HPDE6-E6E7 (cell line): ENCODE data around the gene KIF16B.
"Not testable (repeated sequence)": the region's sequence is repeated elsewhere in the genome, so short reads cannot be mapped to it uniquely, and the experiment has no call there.

ENCODE experiments used
- DNase-seq: peaks from one replicate; pipeline ENCODE4 v3.0.0; 2011; ENCODE audit warnings: missing footprints; ENCODE audit errors: extremely low spot score

The KIF16B gene

DNA sequence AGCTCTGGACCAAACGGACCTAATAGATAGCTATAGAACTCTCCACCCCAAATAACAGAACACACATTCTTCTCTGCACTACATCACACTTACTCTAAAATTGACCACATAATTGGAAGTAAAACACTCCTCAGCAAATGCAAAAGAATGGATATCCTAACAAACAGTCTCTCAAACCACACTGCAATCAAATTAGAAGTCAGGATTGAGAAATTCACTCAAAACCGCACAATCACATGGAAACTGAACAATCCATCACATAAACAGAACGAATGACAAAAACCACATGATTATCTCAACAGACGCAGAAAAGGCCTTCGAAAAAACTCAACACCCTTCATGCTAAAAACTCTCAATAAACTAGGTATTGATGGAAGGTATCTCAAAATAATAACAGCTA is 50.6 kb downstream of the KIF16B start:
- not testable (repeated sequence) for DNase-seq

DNA sequence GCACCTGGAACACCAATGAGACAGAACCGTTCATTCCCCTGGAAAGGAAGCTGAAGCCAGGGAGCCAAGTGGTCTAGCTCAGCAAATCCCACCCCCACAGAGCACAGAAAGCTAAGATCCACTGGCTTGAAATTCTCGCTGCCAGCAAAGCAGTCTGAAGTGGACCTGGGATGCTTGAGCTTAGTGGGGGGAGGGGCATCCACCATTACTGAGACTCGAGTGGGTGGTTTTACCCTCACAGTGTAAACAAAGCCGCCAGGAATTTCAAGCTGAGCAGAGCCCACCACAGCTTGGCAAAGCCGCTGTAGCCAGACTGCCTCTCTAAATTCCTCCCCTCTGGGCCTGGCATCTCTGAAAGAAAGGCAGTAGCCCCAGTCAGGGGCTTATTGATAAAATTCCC is 53.1 kb downstream of the KIF16B start:
- DNase-seq: no peak

- DNase-seq: not testable (repeated sequence)
Observed at GRCh38 chr20:16519673-16520072, 53.6 kb downstream of the KIF16B start.

GRCh38 chr20:16518784-16519084 is 54.5 kb downstream of the KIF16B start:
- no peak for DNase-seq

DNA sequence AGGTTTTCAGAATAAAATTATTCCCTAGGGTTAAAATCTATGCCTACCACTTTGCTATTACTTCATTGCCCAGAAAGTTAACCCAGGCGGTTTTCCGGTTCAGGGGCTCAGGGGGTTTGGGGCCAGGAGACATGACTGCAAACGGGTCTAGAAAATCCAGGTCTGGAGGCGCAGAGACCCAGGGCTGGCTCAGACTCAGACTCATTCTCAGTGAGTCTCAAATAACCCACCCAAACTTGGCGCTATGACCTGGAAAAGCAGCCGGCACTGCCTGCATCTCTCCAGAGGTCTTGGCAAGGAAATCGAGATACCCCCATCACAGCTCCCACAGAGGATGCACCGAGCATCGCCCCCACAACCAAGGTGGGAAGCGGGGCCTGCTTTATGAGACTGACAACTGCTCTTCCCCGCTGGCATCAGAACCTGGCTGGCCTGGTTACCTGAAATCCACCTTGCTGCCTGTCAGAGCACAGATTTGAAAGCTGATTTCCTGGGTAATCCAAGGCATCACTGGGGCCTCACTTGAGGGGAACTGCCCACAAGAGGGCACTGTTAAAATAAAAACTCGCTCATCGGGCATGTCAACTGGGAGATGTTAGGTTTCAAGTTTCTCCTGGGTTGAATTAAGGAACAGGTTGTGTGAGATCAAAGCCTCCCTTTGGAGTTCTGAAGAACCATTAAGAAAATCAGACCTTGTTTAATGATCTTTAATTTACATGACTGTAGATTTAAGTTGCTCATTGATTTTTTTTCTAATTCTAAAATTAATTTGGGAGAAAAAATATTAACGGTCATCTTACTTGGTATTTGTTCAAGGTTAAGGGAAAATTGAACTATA is 55.1 kb downstream of the KIF16B start:
- peak; percentile 85 for DNase-seq

DNA sequence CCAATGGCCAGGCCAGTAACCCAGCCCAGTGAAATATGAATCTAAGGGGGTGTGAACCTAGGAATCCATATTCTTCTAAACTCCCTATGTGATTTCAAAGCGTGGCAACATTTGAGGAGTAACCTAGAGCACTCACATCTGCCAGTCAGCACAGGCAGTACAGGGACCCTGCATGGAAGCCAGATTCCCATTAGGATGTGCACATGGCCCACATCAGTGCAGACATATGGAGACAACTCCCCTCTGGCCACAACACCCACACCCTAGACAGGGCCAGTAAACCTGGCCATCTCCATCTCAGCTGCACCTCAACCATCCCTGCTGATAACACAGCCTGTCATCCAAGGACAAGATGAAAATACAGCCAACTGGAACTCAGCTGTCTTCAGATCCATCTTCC is 56.5 kb downstream of the KIF16B start:
- no peak for DNase-seq

DNA sequence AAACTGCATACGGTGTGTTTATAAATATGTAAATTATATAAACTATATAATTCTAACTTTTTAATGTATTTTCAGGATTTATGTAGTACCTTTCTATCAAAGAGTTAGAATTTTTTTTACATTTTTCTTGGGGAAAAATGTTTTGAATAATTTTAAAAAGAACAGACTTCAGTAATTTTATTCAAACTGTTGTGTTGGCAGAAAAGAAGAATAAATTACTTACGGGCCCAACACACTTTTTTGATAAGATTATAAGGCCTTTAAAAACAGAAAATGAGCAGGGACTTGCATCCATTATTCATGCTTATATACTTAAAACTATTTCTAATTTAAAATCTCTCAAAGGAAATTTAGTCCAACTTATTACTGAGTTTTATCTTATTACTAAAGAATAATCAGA is 58.2 kb downstream of the KIF16B start:
- DNase-seq: no peak

DNA sequence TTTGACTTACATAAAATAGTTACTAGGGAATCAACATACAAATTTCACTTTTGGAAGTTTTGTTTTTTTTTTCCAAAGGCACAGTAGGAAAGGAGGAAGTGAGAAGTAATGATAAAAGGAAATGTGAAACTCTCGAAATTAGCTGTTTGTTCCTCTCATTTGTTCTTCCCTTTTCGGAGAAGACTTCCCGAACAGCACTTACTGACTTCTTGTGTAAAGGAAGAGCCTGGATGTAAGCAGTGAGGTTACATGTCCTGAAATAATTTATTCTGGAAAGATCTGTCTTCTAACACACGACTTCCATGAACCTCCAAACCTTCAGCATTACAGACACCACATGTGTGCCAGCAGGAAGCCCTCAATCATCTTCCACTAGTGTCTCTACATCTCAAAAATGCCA is 59.1 kb downstream of the KIF16B start:
- DNase-seq: no peak

- DNase-seq: no peak
Observed at GRCh38 chr20:16505894-16506293, 67.4 kb downstream of the KIF16B start.

DNA sequence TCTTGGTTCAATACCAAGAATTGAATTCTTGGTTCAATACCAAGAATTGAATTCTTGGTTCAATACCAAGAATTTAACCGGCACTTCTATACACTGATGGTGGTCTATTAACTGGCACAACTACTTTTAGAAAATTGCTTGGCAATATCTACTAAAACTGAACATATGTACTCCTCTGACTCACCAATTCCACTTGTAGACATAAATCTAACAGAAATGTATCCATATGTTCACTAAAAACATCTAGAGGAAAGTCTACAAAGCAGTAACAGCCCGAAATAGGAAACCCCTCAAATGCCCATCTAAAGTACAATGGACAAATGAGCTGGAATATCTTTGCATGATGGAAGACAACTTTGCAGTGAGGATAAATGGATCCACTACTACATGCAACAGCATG is 71.9 kb downstream of the KIF16B start:
- no peak for DNase-seq

- no peak for DNase-seq
Observed at GRCh38 chr20:16500197-16500596, 73.1 kb downstream of the KIF16B start.

- no peak for DNase-seq
Observed at GRCh38 chr20:16498526-16499253, 74.6 kb downstream of the KIF16B start.

DNA sequence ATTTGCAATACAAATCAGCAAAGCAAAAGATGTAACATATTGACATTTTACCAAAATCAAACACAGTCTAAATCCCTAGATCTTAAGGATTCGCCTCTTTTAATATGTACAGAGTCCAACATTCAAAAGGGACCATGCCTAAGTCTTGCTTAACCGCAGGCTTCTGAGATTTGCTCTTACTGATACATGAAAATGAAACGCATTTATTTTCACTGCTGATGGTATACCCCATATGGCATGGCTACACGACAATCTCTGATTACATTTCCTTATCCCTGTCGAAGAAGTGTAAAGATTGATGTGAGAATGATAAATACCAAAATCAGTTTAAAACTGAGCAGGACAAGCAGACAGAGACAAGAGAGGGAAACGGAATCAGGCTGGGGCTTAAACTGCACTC is 75.4 kb downstream of the KIF16B start:
- DNase-seq: no peak

- no peak for DNase-seq
Observed at GRCh38 chr20:16493486-16493885, 79.8 kb downstream of the KIF16B start.

DNA sequence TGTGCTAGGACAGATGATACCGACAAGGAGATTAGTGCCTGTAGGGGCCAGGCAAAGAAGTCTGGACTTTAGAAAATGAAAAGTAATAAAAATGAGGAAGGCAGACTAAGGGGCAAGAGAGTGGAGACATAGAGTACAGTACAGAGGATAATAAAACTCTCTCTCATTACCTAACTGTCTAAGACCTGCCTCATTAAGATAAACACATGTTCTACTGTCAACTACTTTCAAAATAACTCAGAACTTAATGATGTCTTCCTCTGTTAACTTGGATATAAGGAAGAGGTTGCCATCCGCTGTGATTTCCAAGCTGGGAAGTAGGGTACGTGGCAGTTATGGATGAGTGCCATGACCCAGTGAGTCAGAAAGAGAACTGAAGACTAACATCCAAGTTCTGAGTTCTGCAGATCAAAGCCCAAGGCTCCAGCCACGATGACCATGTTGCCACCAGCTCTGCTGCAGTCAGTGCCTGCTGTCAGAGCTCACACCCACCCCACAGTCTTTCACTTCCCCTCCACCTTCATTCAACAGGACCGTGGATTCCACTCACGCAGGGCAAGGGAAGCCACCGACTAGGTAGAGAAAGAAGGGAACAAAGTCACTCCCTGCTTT is 81.8 kb downstream of the KIF16B start:
- DNase-seq: no peak

DNA sequence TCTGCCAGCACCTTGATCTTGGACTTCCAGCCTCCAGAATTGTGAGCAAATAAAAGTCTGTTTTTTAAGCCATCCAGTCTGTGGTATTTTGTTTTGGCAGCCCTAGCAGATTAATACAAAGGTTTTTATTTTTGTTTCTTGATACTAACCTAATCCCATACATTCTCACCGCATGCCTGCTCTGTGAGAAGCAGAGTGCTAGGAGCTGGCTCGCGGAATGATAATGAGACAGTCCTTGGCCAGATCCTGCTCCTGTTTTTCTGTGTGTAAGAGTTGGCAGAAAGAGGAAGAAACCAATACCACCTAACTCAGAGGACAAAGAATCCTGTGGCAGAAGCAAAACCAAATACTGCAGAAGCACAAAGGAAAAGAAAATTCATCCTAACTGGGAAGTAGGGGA is 82.6 kb downstream of the KIF16B start:
- no peak for DNase-seq

- no peak for DNase-seq
Observed at GRCh38 chr20:16488616-16489015, 84.6 kb downstream of the KIF16B start.

GRCh38 chr20:16488086-16488485 is 85.2 kb downstream of the KIF16B start:
- no peak for DNase-seq

- DNase-seq: no peak
Observed at GRCh38 chr20:16486532-16486931, 86.7 kb downstream of the KIF16B start.

DNA sequence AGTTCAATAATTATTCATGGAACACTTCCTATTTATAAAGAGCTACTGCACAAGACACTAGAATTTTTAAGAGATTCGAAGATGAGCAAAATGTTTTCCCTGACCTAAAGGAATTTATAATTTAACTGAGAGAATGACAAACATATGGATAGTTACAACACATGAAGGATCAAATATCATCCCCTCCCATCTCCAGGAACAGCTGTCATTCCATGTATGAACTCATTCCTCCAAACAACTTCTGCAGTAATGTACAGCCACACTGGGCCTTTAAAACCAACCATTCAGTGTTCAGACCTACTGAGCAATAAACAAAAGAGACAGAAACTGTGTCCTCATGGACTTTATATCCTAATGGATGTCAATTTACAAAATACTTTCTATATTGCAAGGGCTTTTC is 87.8 kb downstream of the KIF16B start:
- no peak for DNase-seq

GRCh38 chr20:16483024-16483423 is 90.2 kb downstream of the KIF16B start:
- DNase-seq: no peak

- no peak for DNase-seq
Observed at GRCh38 chr20:16481977-16482376, 91.3 kb downstream of the KIF16B start.

DNA sequence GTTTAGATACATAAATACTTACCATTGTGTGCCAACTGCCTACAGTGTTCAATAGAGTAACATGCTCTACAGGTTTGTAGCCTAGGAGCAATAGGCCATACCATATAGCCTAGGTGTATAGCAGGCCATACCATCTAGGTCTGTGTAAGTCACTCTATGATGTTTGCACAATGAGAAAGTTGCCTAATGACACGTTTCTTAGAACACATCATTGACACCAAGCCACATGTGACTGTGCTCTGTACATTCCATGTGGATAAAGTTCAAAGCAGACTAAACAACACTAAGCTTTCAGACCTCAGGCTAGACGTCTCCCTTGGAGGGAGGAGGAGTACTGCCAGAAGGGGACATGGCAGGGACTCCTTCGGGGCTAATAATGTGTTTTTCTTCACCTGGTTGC is 93.6 kb downstream of the KIF16B start:
- no peak for DNase-seq
